ENCODE data around the gene IDNK.
"Not testable (repeated sequence)": the region's sequence is repeated elsewhere in the genome, so short reads cannot be mapped to it uniquely, and the experiment has no call there.

Gene IDNK

GRCh38 chr9:83622939-83623678, at the start of gene IDNK:
Gene IDNK, plus strand, starts transcription at chr9:83623143. Its CDS starts 29 bp downstream, at chr9:83623172.
- FAIRE-seq, result no peak
- peak; percentile 38 for DNase-seq (ENCODE audit: insufficient read length, low spot score)

DNA sequence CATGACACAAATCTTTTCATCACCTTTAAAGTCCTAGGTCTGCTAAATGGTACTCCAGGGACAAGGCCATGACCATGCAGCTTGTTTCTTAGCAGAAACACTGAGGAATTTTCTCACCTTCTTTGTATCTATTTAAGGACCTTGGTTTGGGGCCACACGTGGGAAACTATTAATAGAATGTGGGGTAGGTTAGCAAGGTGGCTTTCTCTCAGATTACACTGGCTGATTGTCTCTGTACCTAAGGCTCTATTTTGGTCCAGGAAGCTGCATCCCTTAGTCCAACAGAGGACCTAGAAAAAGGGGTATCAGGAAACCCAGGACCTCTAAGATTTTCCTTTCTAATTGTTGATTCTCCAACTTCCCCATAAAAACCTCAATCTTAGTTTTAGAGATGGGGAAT, 48.5 kb upstream of the IDNK start:
- FAIRE-seq, result no peak
- no peak for DNase-seq (ENCODE audit: insufficient read length, low spot score)

DNA sequence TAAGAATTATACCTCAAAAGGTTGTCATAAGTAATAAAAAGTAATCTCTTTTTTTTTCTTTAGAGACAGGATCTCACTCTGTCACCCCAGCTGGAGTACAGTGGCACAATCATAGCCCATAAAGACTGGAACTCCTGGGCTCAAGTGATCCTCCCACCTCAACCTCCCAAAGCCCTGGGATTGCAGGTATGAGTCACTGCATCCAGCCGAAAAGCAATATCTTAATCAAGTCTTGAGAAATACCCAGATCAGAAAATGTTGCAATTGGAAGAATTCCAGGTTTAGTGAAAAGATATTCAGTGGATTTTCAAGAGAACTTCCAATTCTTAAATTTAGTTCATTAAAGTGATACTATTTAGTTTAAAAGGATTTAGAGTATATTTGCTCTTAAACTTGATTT, 40.9 kb upstream of the IDNK start:
- no peak for DNase-seq (ENCODE audit: insufficient read length, low spot score)
- no peak for FAIRE-seq

GRCh38 chr9:83583151-83584014, 39.6 kb upstream of the IDNK start:
- no peak for FAIRE-seq

DNA sequence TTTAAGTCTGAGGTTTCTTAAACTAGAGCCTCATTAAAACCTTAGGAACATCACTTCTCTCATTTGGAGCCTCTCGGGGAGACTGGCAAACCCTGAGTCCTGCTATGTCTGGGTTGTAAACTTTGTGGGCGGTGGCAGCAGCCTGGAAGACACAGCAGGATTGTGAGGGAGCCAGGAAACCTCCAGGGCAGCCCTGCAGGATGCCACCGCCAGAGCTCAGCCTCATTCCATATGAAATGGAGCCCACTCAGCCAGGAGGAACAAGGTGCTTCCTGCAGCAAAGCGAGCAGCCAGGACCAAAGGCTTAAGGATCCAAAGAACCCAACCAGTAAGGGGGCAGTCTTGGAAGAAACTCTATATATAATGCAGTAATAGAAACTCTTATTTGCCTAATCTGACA, 37.9 kb upstream of the IDNK start:
- FAIRE-seq, result no peak
- no peak for DNase-seq (ENCODE audit: insufficient read length, low spot score)

More at GRCh38 chr9:83583151-83584014, 39.6 kb upstream of the IDNK start:
- DNase-seq (ENCODE audit: insufficient read length, low spot score), result peak; percentile 28

- DNase-seq (ENCODE audit: insufficient read length, low spot score), result no peak
- FAIRE-seq, result no peak
These were observed 34.7 kb upstream of the IDNK start for GRCh38 chr9:83588256-83588655.

GRCh38 chr9:83596899-83597504, 25.9 kb upstream of the IDNK start:
- DNase-seq (ENCODE audit: insufficient read length, low spot score) (peak; percentile 25), FAIRE-seq (no peak)

GRCh38 chr9:83598487-83598886, 24.5 kb upstream of the IDNK start:
- no peak for FAIRE-seq

GRCh38 chr9:83599071-83599470, 23.9 kb upstream of the IDNK start:
- FAIRE-seq (no peak), DNase-seq (ENCODE audit: insufficient read length, low spot score) (no peak)

More at GRCh38 chr9:83598487-83598886, 24.5 kb upstream of the IDNK start:
- DNase-seq (ENCODE audit: insufficient read length, low spot score), result no peak

DNA sequence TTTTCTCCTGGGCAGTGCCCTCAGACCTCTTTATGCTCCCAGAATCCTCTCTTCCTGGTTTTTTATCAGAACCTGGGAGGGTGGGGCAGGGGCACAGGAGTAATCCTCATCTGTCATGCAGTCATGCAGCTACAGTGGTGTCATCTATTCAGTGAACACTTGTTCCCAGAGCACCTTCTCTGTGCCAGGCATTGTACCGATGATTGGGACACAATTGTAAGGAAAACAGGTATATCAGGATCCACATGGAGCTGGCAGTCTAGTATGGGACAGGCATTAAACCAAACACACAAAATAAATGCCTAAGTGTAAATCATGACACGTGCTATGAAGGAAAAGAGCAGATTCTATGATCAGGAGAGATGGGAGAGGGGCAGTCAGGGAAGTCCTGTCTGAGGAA, 21.5 kb upstream of the IDNK start:
- FAIRE-seq (no peak), DNase-seq (ENCODE audit: insufficient read length, low spot score) (no peak)

DNA sequence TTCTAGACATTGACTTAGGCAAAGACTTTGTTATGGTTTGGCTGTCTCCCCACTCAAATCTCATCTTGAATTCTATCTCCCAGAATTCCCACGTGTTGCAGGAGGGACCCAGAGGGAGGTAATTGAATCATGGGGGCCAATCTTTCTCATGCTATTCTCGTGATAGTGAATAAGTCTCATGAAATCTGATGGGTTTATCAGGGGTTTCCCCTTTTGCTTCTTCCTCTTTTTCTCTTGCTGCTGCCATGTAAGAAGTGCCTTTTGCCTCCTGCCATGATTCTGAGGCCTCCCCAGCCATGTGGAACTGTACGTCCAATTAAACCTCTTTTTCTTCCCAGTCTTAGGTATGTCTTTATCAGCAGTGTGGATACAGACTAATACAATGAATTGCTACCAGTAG, 15.3 kb upstream of the IDNK start:
- not testable (repeated sequence) for FAIRE-seq; DNase-seq (ENCODE audit: insufficient read length, low spot score)

DNA sequence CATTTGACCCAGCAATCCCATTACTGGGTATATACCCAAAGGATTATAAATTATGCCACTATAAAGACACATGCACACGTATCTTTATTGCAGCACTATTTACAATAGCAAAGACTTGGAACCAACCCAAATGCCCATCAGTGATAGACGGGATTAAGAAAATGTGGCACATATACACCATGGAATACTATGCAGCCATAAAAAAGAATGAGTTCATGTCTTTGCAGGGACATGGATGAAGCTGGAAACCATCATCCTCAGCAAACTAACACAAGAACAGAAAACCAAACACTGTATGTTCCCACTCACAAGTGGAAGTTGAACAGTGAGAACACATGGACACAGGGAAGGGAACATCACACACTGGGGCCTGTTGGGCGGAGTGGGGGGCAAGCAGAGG, 9.6 kb upstream of the IDNK start:
- FAIRE-seq; DNase-seq (ENCODE audit: insufficient read length, low spot score): not testable (repeated sequence)

DNA sequence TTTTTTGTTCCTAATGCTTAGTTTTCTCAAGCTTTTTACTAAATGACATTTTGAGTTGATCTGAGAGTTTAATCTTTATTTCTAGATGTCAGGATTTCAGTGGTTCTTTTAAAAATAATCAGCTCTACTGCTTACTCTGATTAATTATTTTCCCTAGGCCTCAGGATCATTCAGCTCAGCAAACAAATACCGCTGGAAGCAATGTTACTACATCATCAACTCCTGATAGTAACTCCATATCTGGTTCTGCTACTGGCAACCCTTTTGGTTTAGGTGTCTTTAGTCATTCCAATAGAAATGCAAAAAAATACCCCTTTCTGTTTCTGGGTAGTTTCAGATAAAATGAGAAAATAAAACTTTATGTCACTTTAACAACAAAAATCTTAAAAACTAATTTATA, 5.6 kb upstream of the IDNK start:
- FAIRE-seq (no peak), DNase-seq (ENCODE audit: insufficient read length, low spot score) (no peak)

- FAIRE-seq (no peak), DNase-seq (ENCODE audit: insufficient read length, low spot score) (peak; percentile 42)
These were observed 1.9 kb upstream of the IDNK start for GRCh38 chr9:83620841-83621636.

- no peak for DNase-seq (ENCODE audit: insufficient read length, low spot score)
- FAIRE-seq, result no peak
These were observed 457 bp upstream of the IDNK start for GRCh38 chr9:83622433-83622938.

- DNase-seq (ENCODE audit: insufficient read length, low spot score) (no peak), FAIRE-seq (no peak)
These were observed 735 bp downstream of the IDNK start for GRCh38 chr9:83623679-83624076.

DNA sequence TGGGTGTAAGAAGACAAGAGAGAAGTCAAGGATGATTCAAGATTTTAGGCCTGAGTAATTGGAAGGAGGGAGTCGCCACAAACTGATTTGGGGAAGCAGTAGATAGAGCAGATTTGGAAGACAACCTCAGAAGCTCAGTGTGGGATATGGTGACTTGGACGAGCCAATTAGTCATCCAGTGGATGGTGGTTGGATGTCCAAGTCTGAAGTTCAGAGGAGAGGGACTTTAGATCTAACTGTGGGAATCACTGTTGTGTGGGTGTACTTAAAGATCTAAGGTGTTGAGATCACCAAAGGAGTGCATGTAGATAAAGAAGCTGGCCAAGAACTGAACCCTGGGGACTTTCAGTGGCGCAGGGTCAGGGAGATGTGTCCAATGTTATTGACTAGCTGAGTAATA, 2.2 kb downstream of the IDNK start:
- FAIRE-seq (no peak), DNase-seq (ENCODE audit: insufficient read length, low spot score) (no peak)

DNA sequence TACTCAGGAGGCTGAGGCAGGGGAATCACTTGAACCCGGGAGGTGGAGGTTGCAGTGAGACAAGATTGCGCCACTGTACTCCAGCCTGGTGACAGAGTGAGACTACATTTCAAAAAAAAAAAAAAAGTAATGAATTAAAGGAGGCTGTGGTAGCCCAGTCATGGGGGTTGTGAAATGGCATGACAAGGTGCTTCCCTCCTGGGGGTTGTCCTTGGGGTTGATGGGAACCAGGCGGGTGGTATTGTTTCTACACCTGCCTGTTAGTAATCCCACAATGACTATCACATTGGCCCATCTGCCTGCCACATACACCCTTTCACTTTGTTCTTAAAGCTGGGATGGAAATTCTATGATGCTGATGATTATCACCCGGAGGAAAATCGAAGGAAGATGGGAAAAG, 5.6 kb downstream of the IDNK start:
- FAIRE-seq, result no peak

GRCh38 chr9:83629433-83630104, 6.6 kb downstream of the IDNK start:
- FAIRE-seq (no peak), DNase-seq (ENCODE audit: insufficient read length, low spot score) (no peak)

More for the DNA sequence above, 5.6 kb downstream of the IDNK start:
- DNase-seq (ENCODE audit: insufficient read length, low spot score), result no peak

DNA sequence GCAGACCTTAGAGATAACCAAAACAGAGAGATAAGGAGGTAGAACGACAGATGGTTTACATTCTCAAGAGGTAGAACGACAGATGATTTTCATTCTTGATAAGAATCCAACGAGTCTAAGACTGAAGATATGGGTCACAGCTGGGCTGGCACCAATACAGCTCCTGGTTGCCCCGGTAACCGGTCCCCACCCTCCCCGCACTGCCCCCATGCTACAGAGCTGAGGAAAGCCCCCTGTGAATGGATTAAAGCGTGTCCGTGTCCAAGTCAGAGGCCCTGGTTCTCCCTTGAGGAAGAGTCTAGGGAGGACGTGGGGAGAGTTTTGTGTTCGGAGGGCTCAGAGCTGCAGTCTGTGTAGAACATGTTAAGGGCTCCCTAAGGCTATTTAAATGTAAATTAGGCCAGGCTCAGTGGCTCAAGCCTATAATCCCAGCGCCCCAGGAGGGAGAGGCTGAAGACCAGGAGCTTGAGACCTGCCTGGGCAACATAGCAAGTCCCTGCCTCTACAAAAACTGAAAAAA, 8.1 kb downstream of the IDNK start:
- DNase-seq (ENCODE audit: insufficient read length, low spot score) (no peak), FAIRE-seq (no peak)
